Kidney (tissue), 14 donors: ENCODE results near the gene KIF6. TPM values are rescaled to one million over a fixed set of nuclear protein-coding genes. Genes with fewer than 3 reads are reported as not detected.

Experiments used
- DNase-seq, 5 donors: peaks; one replicate each; pipeline ENCODE4 v3.0.0-alpha.2; 2013 to 2020
- FAIRE-seq: peaks from 2 replicates; lab custom pipeline; 2012; peaks lifted over from hg19 to GRCh38; lab: Jason Lieb, UNC
- H3K27ac ChIP-seq, 2 donors: one replicate each; pipeline ENCODE4 v1.7.0; 2013; ENCODE audit warnings: low read depth in 2 of 2, low read length in 2 of 2, inconsistent platforms in 1 of 2
- H3K27me3 ChIP-seq: one replicate; pipeline ENCODE4 v1.7.1; 2013; ENCODE audit warnings: low read length, inconsistent platforms; ENCODE audit not compliant: control insufficient read depth, insufficient read depth
- H3K36me3 ChIP-seq, 3 donors: one replicate each; pipeline versions ENCODE4 v1.7.0 to v1.7.1; 2013; ENCODE audit warnings: low read length in 3 of 3, control low read depth in 1 of 3, inconsistent platforms in 1 of 3; ENCODE audit not compliant: insufficient read depth in 3 of 3, control insufficient read depth in 2 of 3
- H3K4me1 ChIP-seq, 3 donors: one replicate each; pipeline versions ENCODE4 v1.7.0 to v1.7.1; 2013; ENCODE audit warnings: low read length in 3 of 3, inconsistent platforms in 1 of 3, low read depth in 1 of 3; ENCODE audit not compliant: control insufficient read depth in 2 of 3, insufficient read depth in 2 of 3
- H3K4me3 ChIP-seq, 3 donors: one replicate each; pipeline versions ENCODE4 v1.7.0 to v1.8.1; 2013; ENCODE audit warnings: low read length in 3 of 3, control low read depth in 1 of 3, inconsistent platforms in 1 of 3
- H3K9ac ChIP-seq, 3 donors: one replicate each; pipeline versions ENCODE4 v1.7.0 to v1.7.1; 2013; ENCODE audit warnings: low read length in 3 of 3, control low read depth in 1 of 3, inconsistent platforms in 1 of 3
- H3K9me3 ChIP-seq, 3 donors: one replicate each; pipeline versions ENCODE4 v1.7.0 to v1.7.1; 2013; ENCODE audit warnings: low read length in 3 of 3, control low read depth in 1 of 3, inconsistent platforms in 1 of 3; ENCODE audit not compliant: control insufficient read depth in 2 of 3, insufficient read depth in 1 of 3
- CTCF ChIP-seq: IDR thresholded peaks from 3 replicates; pipeline ENCODE4 v1.5.1; 2012; ENCODE audit warnings: mild to moderate bottlenecking, moderate library complexity, borderline replicate concordance; ENCODE audit not compliant: insufficient read depth; ENCODE audit errors: extremely low read depth
- intact Hi-C: fragments of 100-400 bp; cut with DNase I; formaldehyde crosslinking; loops from one replicate; pipeline ENCODE4 v1.11.1; 2022
- polyA plus RNA-seq: library from polyadenylated mRNA; stranded (reverse); fragments of 350-450 nt; fragmentation: Illumina TruSeq; extraction: RNeasy Lipid Tissue Mini Kit (QIAGEN cat#74804); gene quantifications from one replicate; pipeline ENCODE4 v1.2.3, GENCODE V29; 2014; ENCODE audit warnings: low read depth, low replicate concordance; ENCODE audit not compliant: insufficient read depth
- total RNA-seq: library from RNA; stranded (reverse); fragmentation: NEBNext Ultra II Directional; extraction: Animal tissue kit (Norgen Biotek cat#: 25700); gene quantifications from one replicate; pipeline ENCODE4 v1.2.1, GENCODE V29; 2021
- donor health status: control.
- donor health status: control.
- donor health status: control.
- donor health status: control.
- donor health status: control.
- donor health status: DM: yes; HTN: yes; CAD: no.
- donor health status: Normal renal cell carcinoma (clear cell type).

KIF6 gene
- total and polyA plus RNA-seq, 2 donors from 2014 or later: 1.7 to 2.9 TPM

DNA sequence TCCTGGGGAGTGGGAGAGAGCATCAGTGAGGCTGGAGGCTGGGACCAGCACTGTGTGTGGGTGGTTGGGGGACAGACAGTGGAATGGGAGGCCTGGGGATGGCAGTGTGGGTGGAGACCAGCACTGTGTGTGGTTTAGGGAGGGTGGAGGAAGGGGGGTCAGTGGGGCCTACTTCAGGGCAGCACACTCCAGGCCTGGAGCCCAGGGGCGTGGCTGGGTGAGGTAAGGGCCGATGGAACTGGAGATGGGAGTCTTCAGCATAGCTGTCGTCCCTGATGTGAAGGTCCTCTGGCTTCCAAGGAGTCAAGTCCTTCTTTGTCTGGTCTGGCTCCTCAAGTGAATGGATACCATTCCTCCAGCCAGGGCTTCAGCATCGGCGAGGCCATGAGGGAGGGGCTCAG is 429.6 kb downstream of the KIF6 start:
- no peak for TF ChIP-seq CTCF
- intact Hi-C loops: no loop called here
- no peak overlapping the region for H3K27ac ChIP-seq
- no peak overlapping the region for H3K4me3 ChIP-seq
- H3K4me1 ChIP-seq: no peaks in the 10 kb centered on the region
- H3K9ac ChIP-seq: no peak overlapping the region
- no peaks in the 10 kb centered on the region for H3K9me3 ChIP-seq
- no peaks in the 10 kb centered on the region for H3K27me3 ChIP-seq
- FAIRE-seq (no peak), DNase-seq (peak in 2 of 5 donors; percentile 15 to 20)
- no peaks in the 10 kb centered on the region for H3K36me3 ChIP-seq

- DNase-seq (no peak), FAIRE-seq (no peak)
- no peak overlapping the region for H3K4me3 ChIP-seq
- H3K9ac ChIP-seq: no peak overlapping the region
- H3K9me3 ChIP-seq: no peaks in the 10 kb centered on the region
- no peaks in the 10 kb centered on the region for H3K4me1 ChIP-seq
- H3K27me3 ChIP-seq: no peaks in the 10 kb centered on the region
- intact Hi-C loops: no loop called here
- no peaks in the 10 kb centered on the region for H3K36me3 ChIP-seq
- TF ChIP-seq CTCF: no peak
- H3K27ac ChIP-seq: no peak overlapping the region
These were observed 430.3 kb downstream of the KIF6 start for GRCh38 chr6:39294899-39295298.

DNA sequence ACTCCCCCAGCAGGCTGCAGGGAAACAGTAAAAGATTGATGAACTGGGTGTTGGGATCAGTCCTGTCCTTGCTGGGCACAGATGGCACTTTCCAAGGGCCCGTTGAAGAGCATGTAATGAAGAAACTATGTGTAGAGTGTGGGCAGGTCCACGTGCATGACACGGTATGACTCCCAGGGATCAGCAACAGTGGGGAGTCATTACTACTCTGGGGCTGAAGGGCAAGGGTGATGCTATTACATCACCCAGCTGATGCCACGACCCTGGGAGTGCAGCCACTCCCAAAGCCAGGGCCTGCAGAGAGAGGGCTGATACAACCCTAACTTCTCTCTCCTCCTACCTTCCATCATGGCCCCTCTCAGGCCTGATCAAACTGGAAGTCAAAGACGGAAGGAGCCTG is 431.1 kb downstream of the KIF6 start:
- no peaks in the 10 kb centered on the region for H3K4me1 ChIP-seq
- no peak for FAIRE-seq
- intact Hi-C loops: no loop called here

More for the DNA sequence above, 431.1 kb downstream of the KIF6 start:
- H3K4me3 ChIP-seq: no peak overlapping the region
- H3K27me3 ChIP-seq: no peaks in the 10 kb centered on the region
- no peak overlapping the region for H3K27ac ChIP-seq
- DNase-seq: no peak
- H3K9ac ChIP-seq: no peak overlapping the region
- no peak for TF ChIP-seq CTCF
- no peaks in the 10 kb centered on the region for H3K36me3 ChIP-seq
- H3K9me3 ChIP-seq: no peaks in the 10 kb centered on the region
